ENCODE measurements around the gene UFD1.

UFD1 gene

GRCh38 chr22:19429950-19430889 lies 48.8 kb downstream of the UFD1 start:
- TF ChIP-seq, protein P1, sequence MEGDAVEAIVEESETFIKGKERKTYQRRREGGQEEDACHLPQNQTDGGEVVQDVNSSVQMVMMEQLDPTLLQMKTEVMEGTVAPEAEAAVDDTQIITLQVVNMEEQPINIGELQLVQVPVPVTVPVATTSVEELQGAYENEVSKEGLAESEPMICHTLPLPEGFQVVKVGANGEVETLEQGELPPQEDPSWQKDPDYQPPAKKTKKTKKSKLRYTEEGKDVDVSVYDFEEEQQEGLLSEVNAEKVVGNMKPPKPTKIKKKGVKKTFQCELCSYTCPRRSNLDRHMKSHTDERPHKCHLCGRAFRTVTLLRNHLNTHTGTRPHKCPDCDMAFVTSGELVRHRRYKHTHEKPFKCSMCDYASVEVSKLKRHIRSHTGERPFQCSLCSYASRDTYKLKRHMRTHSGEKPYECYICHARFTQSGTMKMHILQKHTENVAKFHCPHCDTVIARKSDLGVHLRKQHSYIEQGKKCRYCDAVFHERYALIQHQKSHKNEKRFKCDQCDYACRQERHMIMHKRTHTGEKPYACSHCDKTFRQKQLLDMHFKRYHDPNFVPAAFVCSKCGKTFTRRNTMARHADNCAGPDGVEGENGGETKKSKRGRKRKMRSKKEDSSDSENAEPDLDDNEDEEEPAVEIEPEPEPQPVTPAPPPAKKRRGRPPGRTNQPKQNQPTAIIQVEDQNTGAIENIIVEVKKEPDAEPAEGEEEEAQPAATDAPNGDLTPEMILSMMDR (IDR thresholded peaks at IDR 0.05): no peak
- Histone ChIP-seq H3K4me3 (ENCODE audit: low read depth, low read length) (peak overlapping the region; percentile 76), H3K9ac (no peak overlapping the region), H3K36me3 (ENCODE audit: control insufficient read depth, insufficient read depth, low read length) (no peaks in the 10 kb centered on the region), H3K27ac (no peak overlapping the region), H3K79me2 (peaks cover 19% of the 10 kb centered on the region), H2AFZ (no peak overlapping the region), H3K9me3 (ENCODE audit: control insufficient read depth, low read length) (no peaks in the 10 kb centered on the region), H3K4me1 (no peaks in the 10 kb centered on the region), H3K4me2 (ENCODE audit: low read length) (peak overlapping the region; percentile 95), H3K27me3 (ENCODE audit: control insufficient read depth, insufficient read depth, low read length) (no peaks in the 10 kb centered on the region)

DNA sequence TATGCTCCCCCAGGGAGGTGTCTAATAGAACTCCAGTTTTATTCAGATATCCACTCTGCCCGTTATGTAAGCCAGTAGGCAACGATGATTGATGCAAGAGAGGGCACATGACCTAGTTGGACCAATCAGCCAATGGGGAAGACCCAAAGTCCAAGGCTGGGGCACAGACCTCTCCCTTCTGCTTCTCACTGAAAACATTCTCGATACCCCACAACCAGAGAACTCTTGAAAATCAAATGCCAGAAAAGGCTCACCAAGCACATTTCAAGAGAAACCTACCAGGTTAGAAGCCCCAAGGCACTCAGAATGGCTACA lies 54.9 kb downstream of the UFD1 start:
- Histone ChIP-seq H3K36me3 (ENCODE audit: control insufficient read depth, insufficient read depth, low read length) (no peaks in the 10 kb centered on the region), H3K27ac (no peak overlapping the region), H3K9ac (no peak overlapping the region), H2AFZ (no peak overlapping the region), H3K27me3 (ENCODE audit: control insufficient read depth, insufficient read depth, low read length) (no peaks in the 10 kb centered on the region), H3K4me3 (ENCODE audit: low read depth, low read length) (no peak overlapping the region), H3K4me2 (ENCODE audit: low read length) (no peak overlapping the region), H3K9me3 (ENCODE audit: control insufficient read depth, low read length) (no peaks in the 10 kb centered on the region), H3K4me1 (no peaks in the 10 kb centered on the region), H3K79me2 (peaks cover 14% of the 10 kb centered on the region)
- TF ChIP-seq, protein P1 (IDR thresholded peaks at IDR 0.05): no peak

DNA sequence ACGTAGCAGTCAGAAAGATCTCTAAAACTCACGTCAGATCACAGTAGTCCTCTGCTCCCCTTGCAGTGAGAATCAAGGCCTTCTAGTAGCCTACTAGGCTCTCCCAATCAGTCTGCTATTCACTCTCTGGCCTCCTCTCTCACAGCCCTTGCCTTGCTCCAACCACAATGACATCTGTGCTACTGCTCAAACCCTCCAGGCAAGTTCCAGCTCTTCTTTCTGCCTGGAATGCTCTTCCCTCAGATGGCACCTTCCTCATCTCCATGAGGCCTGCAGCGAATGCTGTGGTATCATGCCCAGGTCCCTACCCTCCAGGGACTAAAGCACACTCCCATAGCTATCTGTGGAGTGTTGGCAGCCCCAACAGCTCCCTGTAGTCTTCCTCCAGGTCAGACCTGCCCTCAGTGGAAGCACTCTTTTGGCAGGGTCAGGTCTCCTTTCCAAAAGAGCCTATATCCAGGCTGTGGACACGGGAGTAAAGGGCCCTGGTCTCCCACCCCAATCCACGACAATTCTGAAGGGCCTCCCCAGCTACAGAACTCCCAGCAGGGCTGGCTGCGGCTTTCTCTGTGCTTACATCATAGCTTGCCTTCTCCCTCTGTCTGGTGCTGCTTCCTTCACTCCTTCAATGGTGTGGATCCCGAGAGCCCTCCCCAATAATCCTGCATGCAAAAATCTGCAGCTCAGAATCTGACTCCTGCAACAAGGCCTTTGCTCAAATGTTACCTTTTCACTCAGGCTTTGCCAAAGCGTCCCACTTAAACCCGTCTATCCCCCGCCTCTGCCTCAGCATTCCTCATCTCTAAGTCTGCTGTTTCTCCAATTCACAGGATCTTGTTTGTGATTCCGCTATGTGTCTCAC lies 56.3 kb downstream of the UFD1 start:
- Histone ChIP-seq H3K36me3 (ENCODE audit: control insufficient read depth, insufficient read depth, low read length) (no peaks in the 10 kb centered on the region), H3K27me3 (ENCODE audit: control insufficient read depth, insufficient read depth, low read length) (no peaks in the 10 kb centered on the region), H3K4me1 (no peaks in the 10 kb centered on the region), H3K4me2 (ENCODE audit: low read length) (no peak overlapping the region), H3K27ac (no peak overlapping the region), H3K4me3 (ENCODE audit: low read depth, low read length) (no peak overlapping the region), H3K9me3 (ENCODE audit: control insufficient read depth, low read length) (no peaks in the 10 kb centered on the region), H2AFZ (no peak overlapping the region), H3K79me2 (peaks cover 14% of the 10 kb centered on the region), H3K9ac (no peak overlapping the region)
- TF ChIP-seq, protein P1 (IDR thresholded peaks at IDR 0.05): no peak

- Histone ChIP-seq H3K9ac (no peak overlapping the region), H3K4me2 (ENCODE audit: low read length) (no peak overlapping the region), H3K27ac (no peak overlapping the region), H3K9me3 (ENCODE audit: control insufficient read depth, low read length) (no peaks in the 10 kb centered on the region), H3K4me3 (ENCODE audit: low read depth, low read length) (no peak overlapping the region), H3K79me2 (peaks cover 23% of the 10 kb centered on the region), H3K36me3 (ENCODE audit: control insufficient read depth, insufficient read depth, low read length) (no peaks in the 10 kb centered on the region), H2AFZ (no peak overlapping the region), H3K4me1 (no peaks in the 10 kb centered on the region), H3K27me3 (ENCODE audit: control insufficient read depth, insufficient read depth, low read length) (no peaks in the 10 kb centered on the region)
- TF ChIP-seq, protein P1 (IDR thresholded peaks at IDR 0.05): no peak
Observed at GRCh38 chr22:19420321-19420720, 58.7 kb downstream of the UFD1 start.
